ENCODE measurements around the gene ANKRD13A.
"Not testable (repeated sequence)": the region's sequence is repeated elsewhere in the genome, so short reads cannot be mapped to it uniquely, and the experiment has no call there.

The ANKRD13A gene

DNA sequence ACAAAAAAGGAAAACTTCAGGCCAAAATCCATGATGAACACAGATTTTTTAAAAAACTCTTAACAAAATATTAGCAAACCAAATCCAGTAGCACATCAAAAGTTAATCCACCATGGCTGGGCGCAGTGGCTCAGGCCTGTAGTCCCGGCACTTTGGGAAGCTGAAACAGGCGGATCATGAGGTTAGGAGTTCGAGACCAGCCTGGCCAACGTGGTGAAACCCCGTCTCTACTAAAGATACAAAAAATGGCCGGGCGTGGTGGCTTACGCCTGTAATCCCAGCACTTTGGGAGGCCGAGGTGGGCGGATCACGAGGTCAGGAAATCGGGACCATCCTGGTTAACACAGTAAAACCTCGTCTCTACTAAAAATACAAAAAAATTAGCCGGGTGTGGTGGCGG, 13.0 kb upstream of the ANKRD13A start:
- not testable (repeated sequence) for DNase-seq (ENCODE audit: low spot score)

DNA sequence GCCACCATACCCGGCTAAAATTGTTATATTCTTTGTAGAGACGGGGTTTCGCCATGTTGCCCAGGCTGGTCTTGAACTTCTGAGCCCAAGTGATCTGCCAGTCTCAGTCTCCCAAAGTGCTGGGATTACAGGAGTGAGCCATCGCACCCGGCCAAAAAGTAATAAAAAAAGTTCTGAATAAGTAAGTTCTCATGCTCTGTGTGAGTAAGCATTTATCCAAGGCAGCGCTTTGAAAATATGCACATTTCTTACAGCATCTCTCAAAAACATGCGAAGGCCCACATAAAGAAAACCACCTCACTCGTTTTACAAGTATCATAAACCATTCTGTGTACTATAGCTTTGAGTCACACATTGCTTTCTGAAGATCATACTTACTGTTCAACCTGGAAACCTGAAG, 11.6 kb upstream of the ANKRD13A start:
- no peak for DNase-seq (ENCODE audit: low spot score)

DNA sequence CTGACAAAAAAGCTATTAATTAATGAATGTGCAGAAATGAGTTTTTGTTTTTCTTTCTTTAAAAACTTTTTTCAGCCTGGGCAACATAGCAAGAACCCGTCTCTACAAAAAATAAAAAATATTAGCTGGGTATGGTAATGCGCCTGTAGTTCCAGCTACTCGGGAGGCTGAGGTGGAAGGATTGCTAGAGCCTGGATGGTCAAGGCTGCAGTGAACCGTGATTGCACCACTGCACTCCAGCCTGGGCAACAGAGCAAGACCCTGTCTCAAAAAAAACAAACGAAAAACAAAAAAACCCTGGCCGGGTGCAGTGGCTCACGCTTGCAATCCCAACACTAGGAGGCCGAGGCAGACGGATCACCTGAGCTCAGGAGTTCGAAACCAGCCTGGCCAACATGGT, 11.0 kb upstream of the ANKRD13A start:
- no peak for DNase-seq (ENCODE audit: low spot score)

GRCh38 chr12:109988903-109989302, 10.3 kb upstream of the ANKRD13A start:
- DNase-seq (ENCODE audit: low spot score): peak; percentile 44

DNA sequence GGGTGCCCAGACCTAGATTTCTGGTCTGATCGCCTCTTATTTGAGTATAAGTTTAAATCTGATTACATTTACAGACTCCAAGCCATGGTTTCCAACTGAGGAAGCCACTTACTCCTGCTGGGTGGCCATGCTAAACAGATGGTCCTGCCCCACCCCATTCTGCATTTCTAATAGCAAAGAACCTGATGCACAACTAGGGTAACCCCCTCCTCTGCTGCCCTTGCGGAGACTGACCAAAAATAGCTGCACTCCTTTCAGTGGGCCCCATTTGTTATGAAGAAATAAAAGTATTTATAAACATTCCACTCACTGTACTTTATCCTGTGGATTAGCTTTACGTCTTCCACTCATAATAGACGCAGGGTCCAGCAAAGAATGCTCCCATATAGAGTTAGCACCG, 9.8 kb upstream of the ANKRD13A start:
- DNase-seq (ENCODE audit: low spot score): no peak

GRCh38 chr12:109991586-109991985, 7.6 kb upstream of the ANKRD13A start:
- DNase-seq (ENCODE audit: low spot score): no peak

GRCh38 chr12:109993091-109993490, 6.1 kb upstream of the ANKRD13A start:
- DNase-seq (ENCODE audit: low spot score): no peak

DNA sequence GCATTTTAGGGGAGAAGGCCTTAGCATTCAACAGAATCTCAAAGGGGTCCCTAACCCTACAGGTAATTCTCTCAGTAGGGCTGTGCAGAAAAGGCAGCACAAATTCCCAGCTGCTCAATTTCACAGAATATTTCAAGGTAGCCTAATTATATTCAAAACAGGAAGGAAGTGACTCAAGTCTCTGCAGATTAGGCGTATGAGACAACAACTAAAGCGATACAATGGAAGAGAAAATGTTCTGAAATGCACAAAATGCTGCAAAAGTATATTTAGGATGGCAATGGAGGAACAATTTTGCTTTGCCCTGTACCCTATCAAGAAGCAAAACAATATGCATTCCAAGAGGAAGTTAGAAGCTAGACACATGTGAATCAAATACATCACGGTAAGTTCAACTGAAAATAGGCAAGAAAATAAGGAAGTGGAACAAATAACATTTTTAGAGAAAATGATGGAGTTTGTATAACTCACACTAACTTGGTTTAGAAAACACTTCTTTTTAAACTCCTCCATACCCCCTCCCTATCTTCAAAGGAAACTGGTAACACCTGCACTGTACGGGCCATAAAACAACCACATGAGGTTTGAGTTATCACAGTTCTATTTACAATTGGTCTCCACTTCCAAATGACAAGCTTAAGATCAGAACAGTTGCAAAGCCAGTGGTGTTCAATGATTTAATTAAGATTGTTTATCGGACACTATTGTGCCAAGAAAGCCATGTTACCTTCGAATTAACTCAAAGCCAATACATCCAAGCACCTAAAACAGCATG, 4.6 kb upstream of the ANKRD13A start:
- peak; percentile 70 for DNase-seq (ENCODE audit: low spot score)

DNA sequence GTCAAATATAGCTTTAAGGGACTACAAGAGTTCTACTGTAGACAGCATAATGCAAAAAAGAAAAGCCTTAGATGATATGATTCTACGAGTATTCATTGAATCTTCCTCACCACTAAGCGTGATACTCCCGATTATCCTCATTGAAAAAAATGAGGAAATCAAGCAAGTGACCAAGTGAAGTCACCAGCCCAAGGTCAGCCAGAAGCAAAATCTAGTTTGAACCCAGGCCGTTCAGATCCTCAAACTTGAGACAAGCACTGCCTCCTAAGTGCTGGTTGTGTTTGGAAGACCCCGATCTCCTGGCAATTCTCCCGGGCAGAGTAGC, 3.9 kb upstream of the ANKRD13A start:
- no peak for DNase-seq (ENCODE audit: low spot score)

DNA sequence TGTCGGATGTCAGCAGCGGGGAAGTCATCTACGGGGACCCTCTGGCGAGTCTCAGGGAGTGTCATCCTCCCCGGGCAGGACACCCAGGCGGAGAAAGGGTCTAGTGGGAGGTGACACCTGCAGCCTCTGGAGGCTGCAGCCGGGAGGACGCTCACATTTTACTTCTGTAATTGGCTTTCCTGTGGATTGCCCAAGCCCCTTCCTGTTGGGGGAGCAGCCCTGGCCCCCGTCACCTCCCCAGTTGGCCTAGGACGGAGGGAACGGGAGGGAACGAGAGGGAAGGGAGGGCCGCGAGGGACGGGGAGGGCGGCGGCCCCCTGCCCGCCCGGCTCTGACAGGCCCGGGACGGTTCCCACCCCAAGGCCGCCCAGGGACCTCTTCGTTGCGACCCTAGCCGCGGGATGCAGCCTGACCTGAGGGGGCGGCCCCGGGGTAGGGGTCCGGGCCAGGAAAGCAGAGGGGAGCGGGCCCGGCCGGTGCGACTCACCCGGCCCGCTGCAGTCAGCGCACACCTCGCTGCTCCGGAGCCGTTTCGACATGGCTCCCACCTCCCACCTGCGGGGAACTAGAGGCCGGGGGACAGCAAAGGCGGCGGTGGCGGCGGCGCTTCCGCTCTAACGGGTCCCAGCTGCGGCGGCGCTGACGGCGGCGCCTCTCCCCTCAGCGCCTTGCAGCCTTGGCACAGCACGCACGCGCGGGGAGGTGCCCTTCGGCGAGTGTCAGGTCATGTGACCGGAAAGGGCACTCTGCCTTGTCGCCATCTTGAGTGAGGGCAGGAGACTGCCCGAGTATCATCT, 3.3 kb upstream of the ANKRD13A start, which contains the start of gene GIT2:
GIT2 (minus strand) TSS at position 683 of the 797 bp plus-strand sequence; CDS start at position 539, 144 bp downstream.
- DNase-seq (ENCODE audit: low spot score): peak; percentile 89

DNA sequence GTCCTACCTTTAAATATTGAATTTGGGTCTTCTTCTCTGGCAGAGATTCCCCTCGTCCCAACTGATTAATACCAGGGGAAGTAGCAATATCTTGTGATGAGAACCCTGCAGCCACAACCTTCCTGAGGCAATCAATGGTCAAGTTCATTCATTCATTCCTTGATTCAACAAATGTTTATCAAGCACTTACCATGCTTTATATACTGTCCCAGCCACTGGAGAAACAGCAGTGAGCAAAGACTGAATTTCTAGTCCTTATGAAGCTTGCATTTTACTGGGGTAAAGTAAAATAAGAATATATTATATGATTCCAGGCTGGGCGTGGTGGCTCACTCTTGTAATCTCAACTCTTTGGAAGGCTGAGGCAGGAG, 2.8 kb upstream of the ANKRD13A start:
- no peak for DNase-seq (ENCODE audit: low spot score)

- DNase-seq (ENCODE audit: low spot score): no peak
These were observed 1.8 kb upstream of the ANKRD13A start for GRCh38 chr12:109997393-109997792.

- no peak for DNase-seq (ENCODE audit: low spot score)
These were observed 858 bp upstream of the ANKRD13A start for GRCh38 chr12:109998241-109998903.

DNA sequence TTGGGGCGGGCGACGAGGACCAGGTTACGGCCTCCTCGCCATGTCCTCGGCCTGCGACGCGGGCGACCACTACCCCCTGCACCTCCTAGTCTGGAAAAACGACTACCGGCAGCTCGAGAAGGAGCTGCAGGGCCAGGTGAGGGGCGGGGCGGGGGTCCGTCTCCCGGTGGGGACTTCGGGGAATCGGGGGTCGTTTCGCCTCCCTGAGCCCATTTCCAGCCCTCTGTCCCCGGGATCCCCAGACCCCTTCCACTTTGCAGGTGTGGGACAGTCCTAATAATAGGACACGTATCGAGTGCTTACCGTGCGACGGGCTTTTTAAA, 380 bp downstream of the ANKRD13A start:
- no peak for DNase-seq (ENCODE audit: low spot score)

- DNase-seq (ENCODE audit: low spot score): no peak
These were observed 814 bp downstream of the ANKRD13A start for GRCh38 chr12:109999983-110000505.

DNA sequence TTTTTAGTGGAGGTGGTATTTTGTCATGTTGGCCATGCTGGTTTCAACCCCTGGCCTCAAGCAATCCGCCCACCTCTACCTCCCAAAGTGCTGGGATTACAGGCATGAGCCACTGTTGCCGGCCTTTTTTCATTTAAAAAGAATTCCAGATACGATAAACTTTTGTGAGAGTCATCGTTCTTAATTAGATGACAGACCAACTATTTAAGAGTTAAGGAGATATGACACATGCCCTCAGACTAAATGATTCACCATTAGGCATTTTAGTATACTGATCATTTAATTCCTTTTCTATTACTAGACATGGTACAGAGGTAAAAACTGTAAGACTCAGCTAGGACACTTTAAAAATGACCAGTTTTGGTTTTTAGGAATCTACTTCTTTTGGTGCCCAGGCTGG, 2.4 kb downstream of the ANKRD13A start:
- DNase-seq (ENCODE audit: low spot score): peak; percentile 35

DNA sequence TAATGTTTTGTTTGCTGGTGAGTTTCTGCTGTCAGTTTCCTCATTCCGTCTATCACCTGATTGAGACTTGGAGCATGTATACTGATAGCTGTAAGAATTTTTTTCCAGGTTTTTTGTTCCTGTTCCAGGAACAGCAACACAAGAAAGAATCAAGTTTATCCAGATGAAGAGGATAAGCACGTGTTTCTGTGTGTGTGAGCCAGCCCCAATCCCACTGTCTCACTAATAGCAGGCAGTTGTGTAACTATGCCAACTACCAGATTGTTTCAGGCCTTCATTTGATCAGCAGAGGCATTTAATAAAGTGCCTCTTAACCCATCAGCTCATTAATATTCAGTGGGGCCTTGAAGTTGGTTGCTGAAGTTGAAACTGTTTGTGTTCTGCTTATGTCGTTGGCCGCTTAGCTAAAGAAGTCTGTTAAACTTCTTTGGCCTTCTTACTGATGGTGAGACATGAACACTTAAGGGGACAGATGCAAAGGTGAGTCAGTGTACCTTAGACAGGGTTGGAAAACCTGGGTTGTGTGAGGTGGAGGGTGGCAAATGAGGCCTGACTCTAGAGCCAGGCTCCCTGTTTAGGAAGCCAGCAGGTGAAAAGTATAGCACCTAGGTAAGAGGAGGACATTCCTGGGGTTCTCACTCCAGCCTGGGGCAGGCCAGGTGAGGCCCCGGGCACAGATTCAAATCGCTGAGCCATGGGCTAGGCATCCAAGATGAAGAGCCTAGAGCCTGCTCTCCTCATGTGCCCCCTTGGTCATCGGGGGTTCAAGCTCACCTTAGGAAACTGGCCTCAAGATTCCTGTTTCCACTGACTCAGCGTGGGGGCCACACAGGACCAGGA, 3.7 kb downstream of the ANKRD13A start:
- no peak for DNase-seq (ENCODE audit: low spot score)

- DNase-seq (ENCODE audit: low spot score): no peak
These were observed 5.4 kb downstream of the ANKRD13A start for GRCh38 chr12:110004598-110004997.

GRCh38 chr12:110005319-110005973, 6.2 kb downstream of the ANKRD13A start:
- DNase-seq (ENCODE audit: low spot score): no peak

DNA sequence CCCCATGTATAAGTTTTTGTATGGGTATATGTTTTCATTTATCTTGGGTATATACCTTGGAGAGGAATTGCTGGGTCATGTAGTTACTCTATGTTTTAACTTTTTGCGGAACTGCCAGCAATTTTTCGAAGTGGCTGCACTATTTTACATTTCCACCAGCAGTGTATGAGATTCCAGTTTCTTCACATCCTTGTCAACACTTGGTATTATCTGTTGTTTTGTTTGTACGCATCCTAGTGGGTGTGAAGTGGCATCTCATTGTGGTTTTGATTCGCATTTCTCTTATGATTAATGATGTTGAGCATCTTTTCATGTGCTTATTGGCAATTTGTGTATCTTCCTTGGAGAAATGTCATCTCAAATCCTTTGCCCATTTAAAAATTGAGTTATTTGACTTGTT, 6.9 kb downstream of the ANKRD13A start:
- no peak for DNase-seq (ENCODE audit: low spot score)

DNA sequence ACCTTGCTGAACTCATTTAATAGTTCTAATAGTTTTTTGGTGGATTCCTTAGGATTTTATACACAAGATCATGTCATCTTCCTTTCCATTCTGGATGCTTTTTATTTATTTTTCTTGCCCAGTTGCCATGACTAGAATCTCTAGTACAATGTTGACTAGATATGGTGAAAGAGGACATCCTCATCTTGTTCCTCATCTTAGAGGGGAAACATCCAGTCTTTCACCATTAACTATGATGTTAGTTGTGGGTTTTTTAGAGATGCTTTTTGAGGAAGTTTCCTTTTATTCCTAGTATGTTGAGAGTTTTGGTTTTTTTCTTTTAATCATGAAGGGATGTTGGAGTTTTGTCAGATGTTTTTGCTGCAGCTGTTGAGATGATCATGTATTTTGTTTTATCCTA, 8.7 kb downstream of the ANKRD13A start:
- DNase-seq (ENCODE audit: low spot score): no peak

Measured in kidney capillary endothelial cell (primary cell).